Activated CD8-positive, alpha-beta memory T cell treated with anti-CD3 and anti-CD28 coated beads, Interleukin-2, amount 50 U/mL, for 24 hours (primary cell): ENCODE measurements around the gene TSSK6.

ENCODE experiments used
- DNase-seq: peaks from one replicate; pipeline ENCODE4 v3.0.0-alpha.2; 2020; ENCODE audit errors: extremely low read depth

TSSK6 gene

GRCh38 chr19:19464339-19465098, 50.8 kb downstream of the TSSK6 start:
- no peak for DNase-seq
